ENCODE measurements around the gene APRT.

DNA sequence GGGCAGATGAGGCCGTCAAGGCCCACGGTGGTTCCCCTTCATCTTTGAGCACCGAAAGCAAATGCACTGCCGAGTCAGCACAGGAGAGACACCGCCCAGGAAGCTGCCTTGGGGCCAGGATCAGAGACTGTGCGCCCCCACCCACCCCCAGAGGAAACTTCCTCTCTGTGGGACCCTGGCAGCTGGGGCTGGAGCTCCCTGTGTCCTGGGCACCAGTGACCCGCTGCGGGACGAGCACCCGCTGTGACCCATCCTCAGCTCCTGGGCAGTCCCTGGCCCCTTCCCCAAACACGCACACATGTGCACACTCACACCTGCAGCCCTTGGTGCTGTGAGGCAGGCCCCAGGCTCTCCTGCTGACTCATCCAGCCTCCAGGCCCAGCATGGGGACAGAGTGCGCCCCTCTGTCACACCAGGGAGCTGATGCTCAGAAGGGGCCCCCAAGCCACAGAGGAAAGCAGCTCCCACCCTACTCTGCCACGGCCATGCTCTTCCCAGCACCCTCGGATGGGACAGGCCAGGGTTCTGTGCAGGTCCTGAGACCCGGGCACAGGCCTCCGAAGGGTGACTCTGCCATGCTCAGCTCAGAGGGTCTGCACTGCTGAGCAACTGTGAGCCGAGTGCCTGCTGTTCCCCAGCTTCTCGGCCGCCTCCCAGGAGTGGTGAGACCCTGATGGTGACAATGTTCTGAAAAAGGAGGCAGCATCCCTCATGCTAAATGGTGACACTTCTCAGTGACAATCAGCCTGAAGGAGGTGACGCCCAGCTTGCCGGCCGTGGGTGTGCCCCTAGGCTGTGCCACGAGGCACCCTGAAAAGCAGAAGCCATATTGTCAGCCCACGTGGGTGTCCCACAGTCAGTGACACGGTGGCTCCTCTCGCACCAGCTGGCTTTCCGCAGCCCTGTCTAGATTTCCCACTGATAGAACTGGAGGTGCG, 30.3 kb downstream of the APRT start:
- TF ChIP-seq CTCF (IDR thresholded peaks at IDR 0.05): no peak
- no peak for TF ChIP-seq POLR2AphosphoS5 (IDR thresholded peaks at IDR 0.05)

Data from transverse colon (tissue), 4 donors.